A673 (cell line): ENCODE data around the gene ATAD3C. TPM values are rescaled to one million over a fixed set of nuclear protein-coding genes. Genes with fewer than 3 reads are reported as not detected.
A peak's percentile ranks its signal among the peaks of the same experiment; 100 is the strongest.
"Not testable (repeated sequence)": the region's sequence is repeated elsewhere in the genome, so short reads cannot be mapped to it uniquely, and the experiment has no call there.

Source experiments
- BruUV-seq: library from RNA; stranded (reverse); fragments of 400-500 nt; replicated peaks from 2 replicates; lab custom pipeline; 2021; lab: Mats Ljungman, UMichigan
- CTCF ChIA-PET: fragments of 300-600 bp; sonication (Branson Sonifier 250); formaldehyde crosslinking; loops from one replicate; lab custom pipeline; 2022; ENCODE audit warnings: antibody characterized with exemption; lab: Charles Lee
- POLR2A ChIA-PET: fragments of 300-600 bp; sonication (Branson Sonifier 250); formaldehyde crosslinking; loops from one replicate; lab custom pipeline; 2022; ENCODE audit warnings: antibody characterized with exemption; ENCODE audit not compliant: low non-redundant PET; lab: Charles Lee
- DNase-seq: peaks from one replicate; pipeline ENCODE4 v3.0.0-alpha.2; 2015; ENCODE audit warnings: low spot score
- H3K27ac ChIP-seq: fragments of 200-600 bp; sonication (generic); 2 replicates; pipeline ENCODE4 v1.5.1; 2016; ENCODE audit warnings: mixed run types, low read depth, mild to moderate bottlenecking, mixed read lengths, antibody characterized with exemption, low read length; ENCODE audit not compliant: poor library complexity, severe bottlenecking
- H3K27me3 ChIP-seq: fragments of 200-600 bp; sonication (generic); replicated peaks from 2 replicates; pipeline ENCODE4 v1.6.1; 2017; ENCODE audit warnings: mixed run types, low read depth, mild to moderate bottlenecking, mixed read lengths, antibody characterized with exemption, low read length; ENCODE audit not compliant: insufficient read depth, poor library complexity
- H3K36me3 ChIP-seq: fragments of 200-600 bp; sonication (generic); 2 replicates; pipeline ENCODE4 v1.6.1; 2016; ENCODE audit warnings: mixed run types, mild to moderate bottlenecking, mixed read lengths, antibody characterized with exemption, low read length; ENCODE audit not compliant: insufficient read depth, poor library complexity, severe bottlenecking
- H3K4me1 ChIP-seq: fragments of 200-600 bp; sonication (generic); 2 replicates; pipeline ENCODE4 v1.6.1; 2017; ENCODE audit warnings: mixed run types, mild to moderate bottlenecking, mixed read lengths, antibody characterized with exemption, low read length; ENCODE audit not compliant: insufficient read depth, poor library complexity, severe bottlenecking
- H3K4me3 ChIP-seq: fragments of 200-600 bp; sonication (generic); 2 replicates; pipeline ENCODE4 v1.5.1; 2016; ENCODE audit warnings: low read depth, mixed run types, mild to moderate bottlenecking, mixed read lengths, low read length; ENCODE audit not compliant: poor library complexity, severe bottlenecking
- H3K9me3 ChIP-seq: fragments of 200-600 bp; sonication (generic); 2 replicates; pipeline ENCODE4 v1.6.1; 2016; ENCODE audit warnings: mixed run types, low read depth, mild to moderate bottlenecking, mixed read lengths, antibody characterized with exemption, low read length; ENCODE audit not compliant: poor library complexity, severe bottlenecking
- CTCF ChIP-seq: fragments of 300-800, 200-600 bp; sonication (generic); conservative IDR thresholded peaks from 2 replicates; pipeline ENCODE4 v1.5.1; 2017; ENCODE audit warnings: low read depth, mild to moderate bottlenecking, antibody characterized with exemption, low read length, moderate library complexity, mixed read lengths
- EZH2 ChIP-seq: fragments of 200-600 bp; sonication (generic); IDR thresholded peaks from 2 replicates; pipeline ENCODE4 v1.6.1; 2017; ENCODE audit warnings: borderline replicate concordance, low read depth, mild to moderate bottlenecking, mixed read lengths, antibody characterized with exemption, low read length; ENCODE audit not compliant: poor library complexity, severe bottlenecking
- intact Hi-C: fragments of 100-400 bp; cut with micrococcal nuclease; formaldehyde crosslinking; loops from one replicate; pipeline ENCODE4 v1.10.0; 2022; ENCODE audit not compliant: unreplicated experiment
- total RNA-seq: library from RNA; stranded (reverse); gene quantifications from 2 replicates; pipeline ENCODE4 v1.2.3, GENCODE V29; 2021

ATAD3C gene
- total RNA-seq, 1 experiment from 2014 or later: 0.39 TPM

GRCh38 chr1:1471389-1472052 is 22.0 kb downstream of the ATAD3C start, which contains the start of gene ATAD3B:
ATAD3B (plus strand) TSS chr1:1471765; CDS start chr1:1471885, 120 bp downstream.
- Histone ChIP-seq H3K27me3 (no peaks in the 10 kb centered on the region), H3K4me3 (peak within 1 kb of the TSS; percentile 77), H3K9me3 (no peaks in the 10 kb centered on the region), H3K27ac (peak within 1 kb of the TSS; percentile 77), H3K4me1 (peaks cover 2% of the 10 kb centered on the region), H3K36me3 (no peaks in the 10 kb centered on the region)
- peak; percentile 97 for DNase-seq
- BruUV-seq: no TSS peak
- TF ChIP-seq EZH2 (no peak), CTCF (no peak)
- intact Hi-C loops: no loop called here
- CTCF ChIA-PET: no interaction called here
- POLR2A ChIA-PET: no interaction called here

- CTCF ChIA-PET: interaction anchor here (0.7 kb wide), 1 partner anchor 188 kb away, joined by 6 read pairs; no protein-coding TSS in a partner anchor
- H3K4me1 ChIP-seq, H3K9me3 ChIP-seq, H3K27me3 ChIP-seq, intact Hi-C loops, BruUV-seq, H3K36me3 ChIP-seq, POLR2A ChIA-PET: not testable (repeated sequence)
- Histone ChIP-seq H3K27ac (peak overlapping the region; percentile 23), H3K4me3 (peak overlapping the region; percentile 77)
- DNase-seq: peak; percentile 22
Measured at GRCh38 chr1:1472053-1472876, 22.8 kb downstream of the ATAD3C start.

DNA sequence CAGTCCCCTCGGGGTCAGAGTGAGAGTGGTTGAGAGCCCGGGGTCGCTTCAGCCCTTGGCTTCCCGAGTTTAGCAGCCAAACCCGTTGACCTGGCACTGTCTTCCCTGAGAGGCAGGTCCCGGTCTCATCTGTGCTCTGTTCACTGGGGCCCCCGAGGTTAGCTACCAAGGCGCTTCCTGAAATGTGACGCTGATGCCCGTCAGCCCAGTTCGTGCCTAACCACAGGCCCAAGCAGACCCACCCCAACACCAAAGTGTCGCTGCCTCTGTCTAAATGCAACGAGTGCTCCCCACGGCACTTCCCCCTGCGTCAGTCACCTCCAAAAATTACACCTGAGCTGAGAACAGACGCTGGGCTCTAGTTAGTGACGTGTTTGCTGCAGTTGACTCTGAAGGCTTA is 26.5 kb downstream of the ATAD3C start:
- H3K9me3 ChIP-seq, H3K4me3 ChIP-seq, CTCF ChIA-PET, H3K27ac ChIP-seq, intact Hi-C loops, H3K27me3 ChIP-seq, POLR2A ChIA-PET, BruUV-seq, H3K4me1 ChIP-seq, DNase-seq: not testable (repeated sequence)
- peaks cover 19% of the 10 kb centered on the region for H3K36me3 ChIP-seq

- H3K27me3 ChIP-seq: no peaks in the 10 kb centered on the region
- H3K9me3 ChIP-seq: no peaks in the 10 kb centered on the region
- ChIA-PET CTCF (no interaction called here), POLR2A (no interaction called here)
- no peak for DNase-seq
- no TSS peak for BruUV-seq
- H3K4me1 ChIP-seq: no peaks in the 10 kb centered on the region
- TF ChIP-seq EZH2: no peak
- TF ChIP-seq CTCF: no peak
- no peak overlapping the region for H3K4me3 ChIP-seq
- no peak overlapping the region for H3K27ac ChIP-seq
- peaks cover 21% of the 10 kb centered on the region for H3K36me3 ChIP-seq
- intact Hi-C loops: no loop called here
Measured at GRCh38 chr1:1477206-1477605, 27.7 kb downstream of the ATAD3C start.
